Endothelial cell of umbilical vein (primary cell): ENCODE data around the gene SLC39A12. TPM values are rescaled to one million over a fixed set of nuclear protein-coding genes. Genes with fewer than 3 reads are reported as not detected.

Experiments used
- BruUV-seq: library from RNA; stranded (reverse); fragments of 400-500 nt; replicated peaks from 2 replicates; lab custom pipeline; 2021; lab: Mats Ljungman, UMichigan
- CTCF ChIA-PET: fragments of 300-600, 350-600 bp; sonication (Branson Sonifier 250); formaldehyde crosslinking; loops from one replicate; lab custom pipeline; 2021; ENCODE audit warnings: antibody characterized with exemption, inconsistent platforms; lab: Charles Lee
- POLR2A ChIA-PET: fragments of 300-600, 350-600 bp; sonication (Branson Sonifier 250); formaldehyde crosslinking; loops from one replicate; lab custom pipeline; 2021; ENCODE audit warnings: antibody characterized with exemption, inconsistent platforms; lab: Charles Lee
- DNase-seq: peaks from one replicate; pipeline ENCODE4 v3.0.0-alpha.2; 2011; ENCODE audit warnings: low read depth, low spot score
- FAIRE-seq: peaks from 2 replicates; lab custom pipeline; 2011; peaks lifted over from hg19 to GRCh38; lab: Jason Lieb, UNC
- H2AFZ ChIP-seq: 2 replicates; pipeline ENCODE4 v1.6.0; 2012; ENCODE audit warnings: low read depth, low read length, control low read depth, inconsistent platforms
- H3K27ac ChIP-seq: 2 replicates; pipeline ENCODE4 v1.5.1; 2011; ENCODE audit warnings: low read depth, mild to moderate bottlenecking, control low read depth, low read length, moderate library complexity; ENCODE audit not compliant: insufficient read depth
- H3K27me3 ChIP-seq, 2 experiments: 2 replicates each; pipeline versions ENCODE4 v1.6.0 to v1.6.1; 2011; ENCODE audit warnings: low read length in 2 of 2, mixed read lengths in 1 of 2; ENCODE audit not compliant: control insufficient read depth in 2 of 2, insufficient read depth in 2 of 2
- H3K36me3 ChIP-seq, 2 experiments: 2 replicates in 1 of 2; 3 replicates in 1 of 2; pipeline ENCODE4 v1.5.1; 2011; ENCODE audit warnings: low read length in 2 of 2, mild to moderate bottlenecking in 1 of 2, moderate library complexity in 1 of 2; ENCODE audit not compliant: control insufficient read depth in 2 of 2, insufficient read depth in 2 of 2; ENCODE audit errors: extremely low read depth in 1 of 2
- H3K4me1 ChIP-seq: 3 replicates; pipeline ENCODE4 v1.5.1; 2011; ENCODE audit warnings: mild to moderate bottlenecking, low read length; ENCODE audit not compliant: control insufficient read depth, insufficient read depth; ENCODE audit errors: extremely low read depth
- H3K4me2 ChIP-seq: 2 replicates; pipeline ENCODE4 v1.6.1; 2011; ENCODE audit warnings: low read length, control low read depth, mixed read lengths; ENCODE audit not compliant: insufficient read depth
- H3K4me3 ChIP-seq, 3 experiments: fragments of 200-600 bp in 1 of 3; sonication (generic), shearing (Covaris generic) in 1 of 3; replicated peaks in 1 of 3; 2 replicates each; pipeline ENCODE4 v1.5.1; 2011 to 2016; ENCODE audit warnings: control low read depth in 3 of 3, low read length in 3 of 3, mild to moderate bottlenecking in 2 of 3, inconsistent platforms in 1 of 3, low read depth in 1 of 3, moderate library complexity in 1 of 3; ENCODE audit not compliant: insufficient read depth in 1 of 3
- H3K79me2 ChIP-seq: 2 replicates; pipeline ENCODE4 v1.6.0; 2012; ENCODE audit warnings: low read length, inconsistent platforms; ENCODE audit not compliant: control insufficient read depth, insufficient read depth
- H3K9ac ChIP-seq: replicated peaks from 2 replicates; pipeline ENCODE3; 2011; ENCODE audit warnings: low read length, control low read depth; ENCODE audit not compliant: insufficient read depth; ENCODE audit errors: extremely low read depth
- H3K9me1 ChIP-seq: replicated peaks from 3 replicates; pipeline ENCODE4 v1.6.0; 2011; ENCODE audit warnings: mild to moderate bottlenecking, low read length; ENCODE audit not compliant: control insufficient read depth, insufficient read depth; ENCODE audit errors: extremely low read depth
- H3K9me3 ChIP-seq: replicated peaks from 2 replicates; pipeline ENCODE4 v1.5.1; 2012; ENCODE audit warnings: low read length, inconsistent platforms; ENCODE audit not compliant: control insufficient read depth, insufficient read depth
- H4K20me1 ChIP-seq: replicated peaks from 2 replicates; pipeline ENCODE3; 2011; ENCODE audit warnings: mild to moderate bottlenecking, low read length; ENCODE audit not compliant: control insufficient read depth, insufficient read depth; ENCODE audit errors: extremely low read depth
- EZH2 ChIP-seq: IDR thresholded peaks from 2 replicates; pipeline ENCODE4 v1.6.1; 2012; ENCODE audit warnings: borderline replicate concordance, low read depth, mild to moderate bottlenecking, moderate library complexity, low read length, inconsistent platforms; ENCODE audit not compliant: severe bottlenecking
- FOS ChIP-seq: IDR thresholded peaks from 2 replicates; pipeline ENCODE4 v1.6.1; 2011; ENCODE audit warnings: mild to moderate bottlenecking, low read length, moderate library complexity, borderline replicate concordance; ENCODE audit not compliant: insufficient read depth
- GATA2 ChIP-seq: IDR thresholded peaks from 2 replicates; pipeline ENCODE4 v1.7.0; 2011; ENCODE audit warnings: low read depth, mild to moderate bottlenecking, moderate library complexity, mixed read lengths, low read length; ENCODE audit not compliant: insufficient read length, insufficient read depth
- JUN ChIP-seq: IDR thresholded peaks from 2 replicates; pipeline ENCODE4 v1.6.1; 2011; ENCODE audit warnings: borderline replicate concordance, low read depth; ENCODE audit not compliant: insufficient read length, insufficient read depth
- MYC ChIP-seq: IDR thresholded peaks from one replicate; pipeline ENCODE4 v1.6.1; 2011; ENCODE audit warnings: mild to moderate bottlenecking, low read depth, low read length
- POLR2A ChIP-seq: IDR thresholded peaks from 2 replicates; pipeline ENCODE4 v1.6.1; 2012; ENCODE audit warnings: low read depth, mild to moderate bottlenecking, control low read depth, low read length
- POLR2AphosphoS5 ChIP-seq: IDR thresholded peaks from 2 replicates; pipeline ENCODE4 v1.6.1; 2012; ENCODE audit warnings: low read depth, mild to moderate bottlenecking, control low read depth, low read length, moderate library complexity; ENCODE audit not compliant: insufficient read depth
- dilution Hi-C: fragments of 300-500 bp; cut with MboI; formaldehyde crosslinking; loops from one replicate; pipeline ENCODE4 v1.15.0; 2019; ENCODE audit warnings: low sequenced_read_pairs; ENCODE audit not compliant: extremely low pct_ligation_motif_present
- intact Hi-C: fragments of 100-400 bp; cut with micrococcal nuclease; formaldehyde crosslinking; loops from one replicate; pipeline ENCODE4 v1.10.0; 2022
- polyA plus RNA-seq, 4 experiments: library from polyadenylated mRNA; depleted of rRNA in 3 of 4; stranded (reverse) in 3 of 4; unstranded in 1 of 4; fragments of >200 nt; gene quantifications; 2 replicates each; pipeline versions ENCODE4 v1.2.1 to v1.2.3, GENCODE V29; 2011 to 2012; ENCODE audit warnings: missing spikeins in 1 of 4
- total RNA-seq: library from RNA; stranded (reverse); gene quantifications from 2 replicates; pipeline ENCODE4 v1.2.3, GENCODE V29; 2021
- TF ChIP-seq, protein P1 (sequence below): IDR thresholded peaks from 2 replicates; pipeline ENCODE4 v1.6.1; 2011; ENCODE audit not compliant: insufficient read depth, insufficient read length
- TF ChIP-seq, protein P2 (sequence below), 2 donors: IDR thresholded peaks; 1 replicate in 1 of 2; 2 replicates in 1 of 2; pipeline ENCODE4 v1.5.1; 2011; ENCODE audit warnings: low read length in 2 of 2, mild to moderate bottlenecking in 2 of 2, moderate library complexity in 2 of 2, control low read depth in 1 of 2, inconsistent platforms in 1 of 2, low read depth in 1 of 2; ENCODE audit not compliant: insufficient read depth in 1 of 2; ENCODE audit errors: extremely low read depth in 1 of 2

Gene SLC39A12
- total and polyA plus RNA-seq, 2 donors (not counting 3 experiments of a cell fraction or from before 2014, with no cell fraction given) = not detected

DNA sequence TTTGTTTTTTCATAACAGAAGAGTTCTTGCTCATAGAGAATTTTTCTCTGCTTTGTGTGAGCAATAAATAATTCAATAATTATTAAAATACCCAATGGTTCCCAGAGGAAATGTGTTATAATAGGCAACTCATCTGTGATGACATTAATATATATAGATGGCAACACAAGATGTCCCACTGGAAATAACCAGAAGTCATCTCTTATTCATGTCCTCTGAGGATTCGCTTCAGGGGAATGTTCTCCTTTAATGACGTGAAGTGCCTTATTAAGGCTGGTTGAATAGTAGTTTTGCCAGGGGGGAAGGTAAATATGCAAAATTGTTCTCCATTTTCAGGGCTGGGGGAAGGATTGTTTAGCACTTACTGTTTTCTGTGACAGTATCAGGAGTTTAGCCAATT is 3.1 kb downstream of the SLC39A12 start:
- H3K27ac ChIP-seq = no peak overlapping the region
- no peaks in the 10 kb centered on the region for H3K4me1 ChIP-seq
- BruUV-seq = no TSS peak
- TF ChIP-seq, protein P1, sequence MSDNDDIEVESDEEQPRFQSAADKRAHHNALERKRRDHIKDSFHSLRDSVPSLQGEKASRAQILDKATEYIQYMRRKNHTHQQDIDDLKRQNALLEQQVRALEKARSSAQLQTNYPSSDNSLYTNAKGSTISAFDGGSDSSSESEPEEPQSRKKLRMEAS = no peak
- TF ChIP-seq JUN (no peak), POLR2AphosphoS5 (no peak), MYC (no peak), EZH2 (no peak), POLR2A (no peak), FOS (no peak), GATA2 (no peak)
- TF ChIP-seq, protein P2, sequence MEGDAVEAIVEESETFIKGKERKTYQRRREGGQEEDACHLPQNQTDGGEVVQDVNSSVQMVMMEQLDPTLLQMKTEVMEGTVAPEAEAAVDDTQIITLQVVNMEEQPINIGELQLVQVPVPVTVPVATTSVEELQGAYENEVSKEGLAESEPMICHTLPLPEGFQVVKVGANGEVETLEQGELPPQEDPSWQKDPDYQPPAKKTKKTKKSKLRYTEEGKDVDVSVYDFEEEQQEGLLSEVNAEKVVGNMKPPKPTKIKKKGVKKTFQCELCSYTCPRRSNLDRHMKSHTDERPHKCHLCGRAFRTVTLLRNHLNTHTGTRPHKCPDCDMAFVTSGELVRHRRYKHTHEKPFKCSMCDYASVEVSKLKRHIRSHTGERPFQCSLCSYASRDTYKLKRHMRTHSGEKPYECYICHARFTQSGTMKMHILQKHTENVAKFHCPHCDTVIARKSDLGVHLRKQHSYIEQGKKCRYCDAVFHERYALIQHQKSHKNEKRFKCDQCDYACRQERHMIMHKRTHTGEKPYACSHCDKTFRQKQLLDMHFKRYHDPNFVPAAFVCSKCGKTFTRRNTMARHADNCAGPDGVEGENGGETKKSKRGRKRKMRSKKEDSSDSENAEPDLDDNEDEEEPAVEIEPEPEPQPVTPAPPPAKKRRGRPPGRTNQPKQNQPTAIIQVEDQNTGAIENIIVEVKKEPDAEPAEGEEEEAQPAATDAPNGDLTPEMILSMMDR (IDR thresholded peaks at IDR 0.05; ENCODE audit: extremely low read depth in 1 of 2, insufficient read depth in 1 of 2, low read depth in 1 of 2, low read length in 2 of 2) = no peak
- DNase-seq (no peak), FAIRE-seq (no peak)
- H3K79me2 ChIP-seq = no peaks in the 10 kb centered on the region
- ChIA-PET CTCF (no interaction called here), POLR2A (no interaction called here)
- H3K36me3 ChIP-seq = no peaks in the 10 kb centered on the region
- H3K9ac ChIP-seq = no peak overlapping the region
- no peaks in the 10 kb centered on the region for H3K9me3 ChIP-seq
- dilution Hi-C loops (no loop called here), intact Hi-C loops (no loop called here)
- no peaks in the 10 kb centered on the region for H3K27me3 ChIP-seq
- no peak overlapping the region for H3K4me3 ChIP-seq
- no peaks in the 10 kb centered on the region for H4K20me1 ChIP-seq
- H3K4me2 ChIP-seq = no peak overlapping the region
- H3K9me1 ChIP-seq = no peaks in the 10 kb centered on the region
- H2AFZ ChIP-seq = no peak overlapping the region
